H9 (cell line): ENCODE results near the gene UBE4A. TPM values are rescaled to one million over a fixed set of nuclear protein-coding genes. Genes with fewer than 3 reads are reported as not detected.

Source experiments
- DNase-seq: peaks from one replicate; pipeline ENCODE4 v3.0.0-alpha.2; 2017
- H2AFZ ChIP-seq: one replicate; pipeline ENCODE4 v1.6.1; 2013; ENCODE audit warnings: mild to moderate bottlenecking, low read length, control low read depth, moderate library complexity
- H2AK5ac ChIP-seq: 2 replicates; pipeline ENCODE4 v1.6.1; 2013; ENCODE audit warnings: low read length, control low read depth, mixed read lengths; ENCODE audit not compliant: insufficient read length
- H2BK120ac ChIP-seq: one replicate; pipeline ENCODE4 v1.6.1; 2013; ENCODE audit warnings: low read depth, mild to moderate bottlenecking, low read length, control low read depth, inconsistent platforms; ENCODE audit not compliant: poor library complexity, severe bottlenecking
- H2BK12ac ChIP-seq: 2 replicates; pipeline ENCODE4 v1.6.1; 2013; ENCODE audit warnings: low read length, control low read depth, mixed read lengths, low read depth; ENCODE audit not compliant: insufficient read length
- H2BK15ac ChIP-seq: 2 replicates; pipeline ENCODE4 v1.6.1; 2013; ENCODE audit warnings: low read depth, low read length, control low read depth
- H2BK20ac ChIP-seq: one replicate; pipeline ENCODE4 v1.6.1; 2013; ENCODE audit warnings: low read depth, mild to moderate bottlenecking, low read length, control low read depth, inconsistent platforms; ENCODE audit not compliant: poor library complexity, severe bottlenecking
- H2BK5ac ChIP-seq: 2 replicates; pipeline ENCODE4 v1.6.1; 2013; ENCODE audit warnings: low read length, control low read depth, mixed read lengths; ENCODE audit not compliant: insufficient read length
- H3K14ac ChIP-seq: 2 replicates; pipeline ENCODE4 v1.6.1; 2013; ENCODE audit warnings: low read length, control low read depth; ENCODE audit not compliant: insufficient read depth
- H3K18ac ChIP-seq: 2 replicates; pipeline ENCODE4 v1.6.1; 2013; ENCODE audit warnings: low read depth, mild to moderate bottlenecking, mixed read lengths, low read length, control low read depth; ENCODE audit not compliant: insufficient read length
- H3K23ac ChIP-seq: 2 replicates; pipeline ENCODE4 v1.6.1; 2013; ENCODE audit warnings: low read length, control low read depth, mixed read lengths, low read depth; ENCODE audit not compliant: insufficient read length
- H3K23me2 ChIP-seq: 2 replicates; pipeline ENCODE4 v1.6.1; 2013; ENCODE audit warnings: low read depth, mild to moderate bottlenecking, mixed read lengths, low read length, control low read depth; ENCODE audit not compliant: insufficient read length, poor library complexity, severe bottlenecking
- H3K27ac ChIP-seq: 2 replicates; pipeline ENCODE4 v1.5.1; 2013; ENCODE audit warnings: low read length, control low read depth, mixed read lengths, low read depth; ENCODE audit not compliant: insufficient read length
- H3K27me3 ChIP-seq: 2 replicates; pipeline ENCODE4 v1.6.1; 2013; ENCODE audit warnings: low read length, control low read depth, inconsistent platforms; ENCODE audit not compliant: insufficient read depth
- H3K4ac ChIP-seq: 2 replicates; pipeline ENCODE4 v1.6.1; 2013; ENCODE audit warnings: low read depth, mild to moderate bottlenecking, control low read depth, inconsistent platforms, low read length, moderate library complexity
- H3K4me1 ChIP-seq: 2 replicates; pipeline ENCODE4 v1.6.1; 2013; ENCODE audit warnings: low read length, control low read depth, inconsistent platforms; ENCODE audit not compliant: insufficient read depth
- H3K4me2 ChIP-seq: 2 replicates; pipeline ENCODE4 v1.6.1; 2013; ENCODE audit warnings: low read length, control low read depth, mixed read lengths; ENCODE audit not compliant: insufficient read length, insufficient read depth
- H3K56ac ChIP-seq: 2 replicates; pipeline ENCODE4 v1.6.1; 2013; ENCODE audit warnings: low read depth, mild to moderate bottlenecking, mixed read lengths, low read length, control low read depth; ENCODE audit not compliant: insufficient read length
- H3K79me1 ChIP-seq: 2 replicates; pipeline ENCODE4 v1.6.1; 2013; ENCODE audit warnings: low read depth, mild to moderate bottlenecking, moderate library complexity, low read length, control low read depth, inconsistent platforms; ENCODE audit not compliant: insufficient read depth, poor library complexity, severe bottlenecking
- H3K79me2 ChIP-seq: 2 replicates; pipeline ENCODE4 v1.6.1; 2013; ENCODE audit warnings: low read length, control low read depth, inconsistent platforms; ENCODE audit not compliant: insufficient read depth
- H3K9ac ChIP-seq: 2 replicates; pipeline ENCODE4 v1.6.1; 2013; ENCODE audit warnings: low read length, control low read depth, mixed read lengths; ENCODE audit not compliant: insufficient read length; ENCODE audit errors: extremely low read depth
- H3K9me3 ChIP-seq: one replicate; pipeline ENCODE4 v1.6.1; 2013; ENCODE audit warnings: low read depth, low read length, inconsistent platforms; ENCODE audit not compliant: control insufficient read depth
- H3T11ph ChIP-seq: one replicate; pipeline ENCODE4 v1.6.1; 2013; ENCODE audit warnings: mild to moderate bottlenecking, low read length, control low read depth, inconsistent platforms
- H4K20me1 ChIP-seq: one replicate; pipeline ENCODE4 v1.6.1; 2013; ENCODE audit not compliant: control insufficient read depth, insufficient read length, insufficient read depth
- H4K5ac ChIP-seq: 2 replicates; pipeline ENCODE4 v1.6.1; 2013; ENCODE audit warnings: low read depth, mild to moderate bottlenecking, mixed read lengths, low read length, control low read depth; ENCODE audit not compliant: insufficient read length
- H4K8ac ChIP-seq: replicated peaks from 2 replicates; pipeline ENCODE4 v1.6.1; 2013; ENCODE audit warnings: low read length, control low read depth, mixed read lengths, low read depth; ENCODE audit not compliant: insufficient read length
- H4K91ac ChIP-seq: 2 replicates; pipeline ENCODE4 v1.6.1; 2013; ENCODE audit warnings: low read depth, mild to moderate bottlenecking, moderate library complexity, mixed read lengths, low read length, control low read depth; ENCODE audit not compliant: insufficient read length
- H3K27ac Mint-ChIP-seq, 3 experiments: 2 replicates in 2 of 3; 3 replicates in 1 of 3; pipeline ENCODE4 v1.8.0; 2020 to 2021; ENCODE audit warnings: mixed read lengths in 3 of 3, mild to moderate bottlenecking in 1 of 3, moderate library complexity in 1 of 3
- H3K27me3 Mint-ChIP-seq: 2 replicates; pipeline ENCODE4 v1.8.0; 2021; ENCODE audit warnings: low read depth, mild to moderate bottlenecking, moderate library complexity, mixed read lengths
- H3K36me3 Mint-ChIP-seq, 3 experiments: 2 replicates in 2 of 3; 3 replicates in 1 of 3; pipeline ENCODE4 v1.8.0; 2020 to 2021; ENCODE audit warnings: low read depth in 3 of 3, mixed read lengths in 3 of 3; ENCODE audit not compliant: insufficient read depth in 1 of 3
- H3K4me1 Mint-ChIP-seq, 2 experiments: 2 replicates each; pipeline ENCODE4 v1.8.0; 2020; ENCODE audit warnings: mixed read lengths in 2 of 2
- H3K4me3 Mint-ChIP-seq, 2 experiments: 2 replicates in 1 of 2; 3 replicates in 1 of 2; pipeline ENCODE4 v1.8.0; 2020 to 2021; ENCODE audit warnings: mild to moderate bottlenecking in 2 of 2, mixed read lengths in 2 of 2, moderate library complexity in 1 of 2
- H3K9me3 Mint-ChIP-seq, 2 experiments: 2 replicates in 1 of 2; 3 replicates in 1 of 2; pipeline ENCODE4 v1.8.0; 2020; ENCODE audit warnings: mild to moderate bottlenecking in 2 of 2, mixed read lengths in 2 of 2, moderate library complexity in 1 of 2
- CTCF ChIP-seq: fragments of 200-600 bp; sonication (generic); conservative IDR thresholded peaks from 3 replicates; pipeline ENCODE4 v1.8.0; 2021; ENCODE audit warnings: antibody characterized with exemption, mild to moderate bottlenecking
- WGBS: extraction: QIAGEN DNeasy Blood & Tissue Kit; methylation state at CpG from one replicate; pipeline ENCODE4 v1.1.7; 2013; ENCODE audit warnings: missing lambda C conversion rate, low lambda C conversion rate, mixed read lengths; ENCODE audit not compliant: insufficient read length; ENCODE audit errors: extremely low coverage; 5-methylcytosine and 5-hydroxymethylcytosine counted together
- total RNA-seq: library from RNA; stranded (reverse); gene quantifications from 2 replicates; pipeline ENCODE4 v1.2.1, GENCODE V29; 2021

The UBE4A gene
- total RNA-seq, 1 experiment from 2014 or later = 33.7 TPM

GRCh38 chr11:118435893-118436624, 76.7 kb downstream of the UBE4A start, which contains the start of gene KMT2A:
Gene KMT2A (plus strand): TSS chr11:118436492. CDS start chr11:118436513, 21 bp downstream.
- TF ChIP-seq CTCF = no peak
- Histone ChIP-seq H2AFZ (no peak within 1 kb of the TSS), H3K23ac (no peak within 1 kb of the TSS), H4K5ac (no peak within 1 kb of the TSS), H3K79me1 (no peaks in the 10 kb centered on the region), H3K79me2 (peaks cover 25% of the 10 kb centered on the region; the same call in 1 of the 2 replicates), H3T11ph (no peak within 1 kb of the TSS), H3K56ac (no peak within 1 kb of the TSS), H2AK5ac (no peak within 1 kb of the TSS), H2BK20ac (no peak within 1 kb of the TSS), H3K23me2 (peaks cover 34% of the 10 kb centered on the region), H4K8ac (no peak within 1 kb of the TSS), H2BK12ac (no peak within 1 kb of the TSS), H3K27me3 (no peaks in the 10 kb centered on the region), H2BK15ac (no peak within 1 kb of the TSS), H3K9me3 (no peaks in the 10 kb centered on the region), H2BK120ac (no peak within 1 kb of the TSS), H3K4me1 (no peaks in the 10 kb centered on the region; the same call in 1 of the 2 replicates), H3K14ac (peak within 1 kb of the TSS; percentile 83), H3K4me2 (peak within 1 kb of the TSS; percentile 99), H4K20me1 (no peaks in the 10 kb centered on the region), H4K91ac (no peak within 1 kb of the TSS), H3K4ac (no peak within 1 kb of the TSS), H3K18ac (peak within 1 kb of the TSS; percentile 34), H3K9ac (peak within 1 kb of the TSS; percentile 61), H3K27ac (peak within 1 kb of the TSS; percentile 38), H2BK5ac (no peak within 1 kb of the TSS)
- Mint-ChIP-seq H3K27ac (peak within 1 kb of the TSS; percentile 97 to 99 (median 98)), H3K4me3 (peak within 1 kb of the TSS; percentile 91 to 94), H3K9me3 (no peaks in the 10 kb centered on the region), H3K36me3 (peaks cover 5 to 23% (median 6%) of the 10 kb centered on the region in 3 experiments; a peak in 6 of 7 replicates), H3K27me3 (peaks cover 20% of the 10 kb centered on the region), H3K4me1 (peaks cover 39 to 44% of the 10 kb centered on the region in 2 experiments)
- WGBS = no CpG with 5 or more reads among the region's 83 CpGs
- peak; percentile 98 for DNase-seq
